Measurements from ENCODE around the gene AATK.
A peak's percentile ranks its signal among the peaks of the same experiment; 100 is the strongest.

AATK gene

DNA sequence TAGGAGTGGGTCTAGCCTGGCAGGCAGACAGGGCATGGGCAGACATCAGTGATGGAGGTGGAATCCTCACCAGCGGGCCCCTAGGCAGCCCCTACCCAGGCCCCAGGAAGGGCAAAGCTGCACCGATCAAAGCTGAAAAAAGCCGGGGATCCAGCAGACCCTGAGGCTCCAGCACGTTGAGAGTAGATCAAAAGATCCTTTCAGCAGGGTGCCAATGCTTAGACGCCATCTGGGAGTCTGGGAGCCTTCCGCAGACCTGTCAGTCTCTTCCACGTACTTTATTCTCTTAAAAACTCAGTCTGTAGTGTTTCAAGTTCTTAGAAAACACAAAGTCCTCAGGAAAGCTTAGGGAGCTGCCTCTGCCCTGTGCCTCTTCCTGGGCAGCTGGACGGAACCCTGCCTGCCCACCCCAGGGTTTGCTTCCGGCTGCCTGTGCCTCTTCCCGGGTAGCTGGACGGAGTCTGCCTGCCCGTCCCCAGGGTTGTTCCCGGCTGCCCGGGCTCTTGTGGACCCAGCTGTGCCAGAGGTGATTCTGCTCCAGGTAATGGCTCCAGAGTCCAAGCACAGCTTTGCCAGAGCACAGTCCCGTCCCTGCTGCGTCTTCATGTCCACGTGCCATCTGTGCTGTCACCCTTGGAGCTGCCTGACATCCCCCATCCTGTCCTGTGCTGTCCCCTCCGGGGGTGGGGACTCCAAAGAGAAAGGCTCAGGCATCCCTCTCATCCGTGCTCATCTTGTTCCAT is 51.5 kb downstream of the AATK start:
- no peak for DNase-seq (ENCODE audit: low spot score)

DNA sequence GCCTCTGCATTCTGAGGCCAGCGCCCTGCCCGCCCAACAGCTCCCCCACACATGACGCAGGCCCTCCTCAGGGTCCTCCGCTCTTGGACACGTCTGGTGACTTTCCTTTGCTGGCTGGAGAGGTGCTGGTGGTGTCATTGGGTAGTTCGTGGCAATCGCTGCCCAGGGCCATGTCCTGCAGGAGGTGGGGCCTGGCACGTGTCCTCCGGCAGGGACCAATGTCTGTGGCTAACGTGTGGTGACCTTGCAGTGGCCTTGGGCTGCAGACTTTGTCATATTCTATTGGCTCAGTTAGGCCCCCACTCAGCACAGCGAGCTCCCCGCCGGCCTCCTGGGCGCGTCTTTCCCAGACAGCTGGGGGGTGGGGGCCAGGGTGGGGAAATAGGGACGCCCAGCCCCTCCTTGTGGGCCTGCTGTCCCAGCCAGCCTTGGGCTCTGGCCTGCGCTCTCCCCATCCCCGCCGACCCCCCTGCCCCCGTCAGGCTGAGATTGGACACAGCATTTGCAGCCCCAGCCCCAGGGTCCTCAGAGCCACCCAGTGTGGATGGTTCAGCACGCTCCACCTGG is 52.8 kb downstream of the AATK start:
- DNase-seq (ENCODE audit: low spot score): no peak

DNA sequence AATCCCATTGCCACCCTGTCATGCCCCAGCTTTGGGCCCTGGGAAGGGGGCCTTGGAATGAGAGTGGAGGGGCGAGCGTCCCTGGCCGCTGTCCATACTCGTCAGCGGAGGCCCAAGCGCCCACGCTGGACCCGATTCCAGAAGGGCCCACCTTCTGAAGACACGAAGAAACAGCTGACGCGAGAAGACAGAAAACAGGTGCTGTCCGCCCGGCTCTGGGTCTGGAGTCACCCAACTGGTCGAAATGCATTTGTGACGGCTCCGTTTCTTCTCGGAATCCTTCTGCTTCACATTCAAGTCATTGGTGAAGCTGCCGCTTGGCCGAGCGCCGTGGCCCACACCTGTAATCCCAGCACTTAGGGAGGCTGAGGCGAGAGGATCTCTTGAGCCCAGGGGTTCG is 53.6 kb downstream of the AATK start:
- DNase-seq (ENCODE audit: low spot score): no peak

DNA sequence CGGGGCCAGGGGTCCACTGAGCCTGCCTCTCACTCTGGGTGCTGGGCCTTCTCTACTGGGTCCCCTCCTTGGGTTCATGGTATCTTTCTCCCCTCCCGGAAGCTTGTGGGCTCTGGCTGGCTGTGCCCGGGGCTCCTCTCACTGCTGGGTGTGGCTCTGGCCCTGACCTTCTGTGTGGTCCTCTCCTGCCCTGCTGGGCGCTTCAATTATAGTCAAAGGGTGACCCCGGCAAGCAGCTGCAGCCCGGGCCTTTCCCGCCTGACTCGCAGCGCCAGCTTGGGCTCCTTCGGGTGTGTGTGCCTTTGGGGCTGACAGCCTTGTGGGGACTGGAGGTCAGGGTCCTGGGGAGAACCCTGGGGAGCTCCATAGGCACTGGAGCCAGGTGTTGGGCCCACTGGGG is 55.0 kb downstream of the AATK start:
- no peak for DNase-seq (ENCODE audit: low spot score)

DNA sequence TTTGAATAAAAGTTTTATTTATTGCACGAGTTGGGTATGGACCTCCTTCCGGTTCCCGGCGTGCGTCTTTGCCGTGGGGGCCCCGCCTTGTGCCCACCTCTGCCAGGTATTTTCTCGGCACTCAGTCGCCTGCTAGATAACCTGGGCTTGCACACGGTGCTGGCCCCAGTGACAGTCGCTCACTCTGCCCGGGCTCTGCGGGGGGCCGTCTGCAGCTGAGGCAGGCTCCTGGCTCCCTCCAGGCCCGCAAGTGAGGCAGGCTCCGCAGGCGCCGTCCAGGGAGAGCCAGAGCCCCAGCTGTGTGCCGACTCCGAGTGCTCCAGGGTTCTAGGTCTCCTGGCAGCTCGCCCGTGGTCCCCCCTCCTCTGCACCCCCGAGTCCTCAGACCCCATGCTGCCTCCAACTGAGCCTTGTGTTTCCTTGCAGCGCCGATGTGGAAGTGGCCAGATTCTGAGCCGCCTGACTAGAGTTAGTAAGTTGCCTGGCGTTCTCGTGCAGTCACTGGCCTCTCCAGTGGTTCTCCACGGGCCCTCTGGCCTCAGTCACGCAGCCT is 55.5 kb downstream of the AATK start:
- no peak for DNase-seq (ENCODE audit: low spot score)

DNA sequence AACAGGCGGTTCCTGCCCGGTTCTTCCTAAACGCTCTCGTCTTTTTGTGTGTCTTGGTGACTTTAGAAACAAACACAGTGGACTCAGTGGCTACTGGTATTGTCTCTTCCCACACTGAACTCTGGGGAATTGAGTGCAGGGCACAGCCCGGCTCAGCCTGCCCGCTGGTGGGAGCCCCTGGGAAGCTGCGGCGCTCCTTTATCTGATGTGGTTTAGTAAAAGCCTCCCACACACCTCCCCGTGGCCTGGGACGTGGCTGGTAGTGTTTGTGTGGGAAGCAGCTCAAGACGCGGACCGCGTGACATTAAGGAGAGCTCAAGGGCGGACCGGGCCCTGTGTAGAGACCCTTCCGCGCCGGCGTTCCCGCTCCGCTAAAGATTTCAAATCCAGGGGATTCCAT is 56.1 kb downstream of the AATK start:
- DNase-seq (ENCODE audit: low spot score): no peak

DNA sequence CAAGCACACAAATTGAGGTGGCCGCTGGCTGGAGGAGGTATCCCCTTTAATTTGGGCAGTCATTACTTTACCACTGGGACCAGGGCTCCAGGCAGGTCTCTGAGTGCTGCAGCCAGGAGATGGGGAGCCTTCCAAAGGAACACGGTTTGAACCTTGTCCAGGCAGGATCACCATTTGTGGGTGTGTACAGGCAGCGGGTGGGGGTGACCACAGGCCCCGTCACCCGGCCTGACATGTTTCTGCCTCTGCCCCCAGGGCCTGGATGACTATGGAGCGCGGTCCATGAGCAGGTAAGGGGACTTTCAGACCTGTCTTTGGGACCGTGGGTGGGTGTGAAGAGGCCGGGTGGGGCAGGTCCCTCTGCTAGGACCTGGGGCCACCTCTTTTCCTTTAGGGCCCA is 57.8 kb downstream of the AATK start:
- DNase-seq (ENCODE audit: low spot score): no peak

DNA sequence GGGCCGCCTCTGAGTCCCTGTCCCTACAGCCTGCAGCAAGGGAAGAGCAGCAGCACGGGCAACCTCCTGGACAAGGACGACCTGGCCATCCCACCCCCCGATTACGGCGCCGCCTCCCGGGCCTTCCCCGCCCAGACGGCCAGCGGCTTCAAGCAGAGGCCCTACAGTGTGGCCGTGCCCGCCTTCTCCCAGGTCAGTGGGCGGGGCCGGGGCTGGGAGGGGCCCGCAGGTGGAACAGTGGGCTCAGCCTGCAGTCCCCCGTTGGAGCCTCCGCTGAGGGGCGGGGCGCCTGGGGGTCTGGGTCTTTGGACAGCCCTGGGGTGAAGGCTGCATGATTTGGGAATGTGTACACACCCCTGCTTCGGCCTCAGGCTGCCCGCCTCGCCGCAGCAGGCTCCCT is 59.3 kb downstream of the AATK start:
- no peak for DNase-seq (ENCODE audit: low spot score)

DNA sequence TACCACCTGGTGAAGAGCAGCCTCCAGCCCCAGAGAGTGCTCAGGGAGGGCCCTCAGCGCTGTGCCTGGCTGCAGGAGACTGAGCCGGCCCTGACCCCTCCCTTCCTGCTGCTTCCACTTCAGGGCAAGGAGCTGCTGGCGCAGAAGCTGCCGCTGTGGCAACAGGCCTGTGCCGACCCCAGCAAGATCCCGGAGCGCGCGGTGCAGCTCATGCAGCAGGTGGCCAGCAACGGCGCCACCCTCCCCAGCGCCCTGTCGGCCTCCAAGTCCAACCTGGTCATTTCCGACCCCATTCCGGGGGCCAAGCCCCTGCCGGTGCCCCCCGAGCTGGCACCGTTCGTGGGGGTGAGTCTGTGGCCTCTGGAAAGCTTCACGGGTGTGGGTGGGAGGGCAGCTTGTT is 62.6 kb downstream of the AATK start:
- DNase-seq (ENCODE audit: low spot score): no peak

DNA sequence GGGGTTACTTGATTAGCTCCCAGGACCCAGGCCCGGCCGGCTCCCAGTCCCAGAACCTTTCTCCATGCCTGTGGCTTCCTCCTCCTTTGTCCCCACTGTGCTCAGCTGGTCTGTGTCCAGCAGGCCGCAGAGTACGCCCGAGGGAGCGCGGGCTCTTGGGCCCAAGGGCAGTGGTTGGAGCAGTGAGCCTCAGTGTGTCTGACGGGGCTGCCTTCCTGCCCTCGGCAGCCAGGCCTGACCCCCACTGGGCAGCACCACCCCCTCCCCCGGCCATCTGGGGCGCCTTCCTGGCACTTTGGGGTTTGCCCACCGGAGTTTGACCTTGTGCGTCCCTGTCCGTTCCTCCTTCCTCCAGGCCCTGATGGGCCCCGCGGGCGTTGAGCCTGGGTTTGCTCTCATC is 63.2 kb downstream of the AATK start:
- DNase-seq (ENCODE audit: low spot score): no peak

DNA sequence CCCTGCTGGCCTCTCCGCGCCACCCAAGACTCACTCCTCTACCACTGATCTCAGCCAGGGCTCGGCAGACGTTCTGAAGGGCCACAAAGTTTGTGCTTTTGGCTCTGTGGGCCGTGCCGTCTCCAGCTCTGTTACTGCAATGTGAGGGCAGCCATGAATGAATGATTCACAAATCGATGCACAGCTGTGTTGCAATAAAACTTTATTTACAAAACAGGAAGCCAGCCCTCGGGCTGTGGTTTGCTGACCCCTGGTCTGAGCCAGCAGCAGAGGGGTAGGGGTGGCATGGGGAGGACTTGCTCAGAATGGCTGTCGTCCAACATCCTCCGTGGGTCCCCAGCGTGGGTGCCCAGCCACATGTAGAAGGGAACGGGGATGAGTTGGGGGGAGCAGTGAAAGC is 63.7 kb downstream of the AATK start:
- no peak for DNase-seq (ENCODE audit: low spot score)

DNA sequence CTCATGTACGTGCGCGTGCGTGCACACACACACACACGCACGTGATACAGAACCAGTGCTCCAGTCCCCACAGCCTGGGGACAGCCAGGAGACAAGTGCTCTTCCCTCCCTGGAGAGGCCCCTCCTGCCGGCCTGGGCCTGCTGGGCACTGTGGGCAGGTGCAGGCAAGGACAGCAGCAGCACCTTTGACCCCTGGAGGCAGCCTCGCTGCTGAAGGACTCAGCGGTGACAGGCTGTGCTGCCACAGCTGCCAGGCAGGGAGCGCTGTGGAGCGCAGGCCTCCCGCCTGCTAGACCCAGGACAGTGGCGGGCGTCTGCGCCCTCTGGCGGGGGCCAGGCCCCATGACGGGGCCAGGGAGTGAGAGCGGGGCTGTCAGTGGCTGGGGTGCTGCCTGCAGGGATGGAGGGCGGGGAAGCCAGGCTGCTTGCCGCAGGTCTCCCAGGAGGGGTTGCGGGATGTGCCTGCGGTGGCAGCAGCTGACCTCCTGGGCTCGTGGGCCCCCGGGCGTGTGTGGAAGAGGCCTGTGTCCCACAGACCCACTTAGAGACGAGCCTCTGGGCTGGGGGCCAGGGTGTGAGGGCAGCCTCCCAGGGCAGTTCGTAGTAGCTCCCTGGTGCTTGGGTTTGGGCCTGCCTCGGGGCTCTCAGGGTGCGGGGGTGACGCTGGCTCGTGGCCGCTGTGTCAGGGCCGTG is 64.3 kb downstream of the AATK start:
- DNase-seq (ENCODE audit: low spot score): peak; percentile 86

DNA sequence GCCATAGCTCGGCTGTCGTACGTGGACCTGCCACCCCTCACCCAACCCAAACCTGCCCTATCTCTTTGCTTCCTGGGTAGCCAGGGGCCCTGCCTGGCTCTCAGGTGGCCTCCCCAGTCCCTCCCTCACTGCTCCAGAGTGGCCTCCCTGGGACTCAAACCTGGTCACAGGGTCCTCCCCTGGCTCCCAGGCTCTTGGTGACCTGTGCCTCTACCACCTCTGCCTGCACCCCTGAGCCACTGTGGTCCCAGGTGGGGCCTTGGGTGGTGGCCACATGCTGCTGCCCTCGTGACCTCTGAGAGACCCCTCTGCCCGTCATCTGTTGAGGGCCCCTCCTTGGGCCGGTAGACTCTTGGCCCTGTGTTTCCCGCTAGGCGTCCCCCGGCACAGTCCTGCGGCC is 65.4 kb downstream of the AATK start:
- DNase-seq (ENCODE audit: low spot score): no peak

DNA sequence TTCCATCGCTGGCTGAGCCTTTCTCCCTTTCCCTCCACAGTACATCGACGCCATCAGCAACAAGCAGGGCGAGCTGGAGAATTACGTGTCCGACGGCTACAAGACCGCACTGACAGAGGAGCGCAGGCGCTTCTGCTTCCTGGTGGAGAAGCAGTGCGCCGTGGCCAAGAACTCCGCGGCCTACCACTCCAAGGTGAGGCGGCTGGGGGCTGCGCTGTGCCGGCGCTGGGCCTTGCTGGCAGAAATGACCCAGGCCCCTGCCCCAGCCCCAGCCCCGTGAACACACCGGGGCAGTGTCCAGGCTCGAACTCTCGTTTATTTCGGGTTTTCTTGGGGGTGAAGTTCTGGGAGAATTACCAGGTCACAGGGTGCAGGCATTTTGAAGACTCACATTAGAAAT is 66.1 kb downstream of the AATK start:
- DNase-seq (ENCODE audit: low spot score): no peak

DNA sequence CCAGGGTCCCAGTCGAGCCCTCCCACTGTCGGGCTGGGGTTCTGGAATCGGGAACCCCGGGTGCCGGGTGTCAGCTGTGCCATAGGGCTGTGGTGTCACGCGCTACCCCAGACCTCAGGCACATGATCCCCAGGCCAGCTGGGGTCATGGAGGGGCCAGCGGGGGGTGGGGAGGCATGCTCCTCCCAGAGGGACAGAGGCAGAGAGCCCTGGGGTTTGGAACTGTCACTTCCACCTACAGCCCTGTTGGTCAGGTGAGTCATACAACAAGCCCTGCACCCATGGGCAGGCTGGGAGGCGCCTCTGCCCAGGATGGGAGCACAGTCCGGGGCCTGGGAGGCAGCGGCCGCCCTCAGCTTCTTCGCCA is 68.1 kb downstream of the AATK start:
- no peak for DNase-seq (ENCODE audit: low spot score)

DNA sequence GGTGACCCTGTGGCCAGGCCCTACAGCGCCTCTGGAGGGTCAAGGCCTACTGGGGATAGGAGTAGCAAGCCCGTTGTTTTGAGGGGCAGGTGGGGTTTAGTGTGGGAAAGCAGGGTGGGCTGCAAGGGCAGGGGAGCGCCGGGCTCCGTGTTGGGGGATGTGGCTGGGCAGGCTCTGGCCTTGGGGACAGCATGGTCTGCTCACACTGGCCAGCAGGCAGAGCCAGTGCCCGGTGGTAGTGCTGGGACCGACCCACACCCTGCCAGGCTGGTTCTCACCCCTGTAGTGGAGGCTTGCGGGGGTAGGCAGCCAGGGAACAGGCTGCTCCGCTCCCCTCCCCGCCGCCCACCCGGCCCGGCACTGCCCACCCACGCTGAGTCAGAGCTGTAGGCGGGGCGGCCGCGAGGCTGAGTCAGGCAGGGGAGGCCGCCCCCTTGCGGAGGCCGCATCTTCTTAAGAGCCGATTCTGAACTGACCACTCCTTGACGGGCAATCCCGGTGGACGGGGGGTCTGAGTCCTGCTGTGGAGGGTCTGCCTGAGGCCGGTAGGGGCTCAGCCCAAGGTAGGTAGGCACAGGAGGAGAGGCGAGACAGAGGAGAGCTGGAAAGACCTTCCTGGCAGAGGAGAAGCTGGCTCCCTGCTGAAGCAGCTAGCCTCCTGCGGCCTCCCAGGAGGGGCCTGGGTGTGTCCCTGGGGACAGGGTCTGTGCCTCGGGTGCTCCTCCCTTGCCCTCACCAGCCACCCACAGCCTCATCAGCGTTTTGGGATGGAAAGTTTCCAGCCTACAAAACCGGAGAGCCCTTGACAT is 68.7 kb downstream of the AATK start:
- no peak for DNase-seq (ENCODE audit: low spot score)

DNA sequence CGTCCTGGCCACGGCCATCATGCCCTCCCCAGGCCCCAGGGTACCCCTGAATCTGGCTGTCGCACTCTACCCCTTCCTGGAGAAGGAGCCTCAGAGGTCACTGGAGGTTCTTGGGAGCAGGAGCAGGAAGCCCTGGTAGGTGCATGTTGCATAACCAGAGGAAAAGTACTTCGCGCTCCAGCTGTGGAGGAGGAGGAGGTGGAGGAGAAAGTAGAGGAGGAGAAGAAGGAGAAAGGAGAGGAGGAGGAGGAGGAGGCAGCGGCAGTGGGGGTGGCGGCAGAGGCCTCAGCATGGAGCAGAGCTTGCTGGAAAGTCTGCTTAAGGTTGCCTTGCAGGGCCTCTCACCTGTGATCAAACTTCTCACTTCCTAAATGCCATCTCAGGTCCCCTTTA is 69.3 kb downstream of the AATK start:
- DNase-seq (ENCODE audit: low spot score): no peak

DNA sequence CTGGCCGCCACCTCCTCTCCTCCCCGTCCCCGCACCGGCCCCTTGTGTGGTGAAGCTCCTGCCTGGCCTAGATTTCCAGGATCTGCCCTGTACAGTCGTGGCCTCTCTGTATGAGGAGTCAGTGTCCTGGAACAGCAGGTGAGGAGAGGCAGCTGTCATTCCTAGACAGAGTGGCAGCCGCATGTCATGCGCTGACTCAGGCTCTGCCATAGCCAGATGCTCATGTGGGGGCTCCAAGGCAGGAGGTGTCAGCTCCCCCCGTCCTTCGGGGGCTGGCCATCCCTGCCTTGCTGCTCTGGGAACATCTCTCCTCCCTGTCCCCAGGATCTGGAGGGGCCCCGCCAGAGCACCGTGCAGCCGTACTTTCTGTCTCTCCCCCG is 70.6 kb downstream of the AATK start:
- DNase-seq (ENCODE audit: low spot score): no peak

DNA sequence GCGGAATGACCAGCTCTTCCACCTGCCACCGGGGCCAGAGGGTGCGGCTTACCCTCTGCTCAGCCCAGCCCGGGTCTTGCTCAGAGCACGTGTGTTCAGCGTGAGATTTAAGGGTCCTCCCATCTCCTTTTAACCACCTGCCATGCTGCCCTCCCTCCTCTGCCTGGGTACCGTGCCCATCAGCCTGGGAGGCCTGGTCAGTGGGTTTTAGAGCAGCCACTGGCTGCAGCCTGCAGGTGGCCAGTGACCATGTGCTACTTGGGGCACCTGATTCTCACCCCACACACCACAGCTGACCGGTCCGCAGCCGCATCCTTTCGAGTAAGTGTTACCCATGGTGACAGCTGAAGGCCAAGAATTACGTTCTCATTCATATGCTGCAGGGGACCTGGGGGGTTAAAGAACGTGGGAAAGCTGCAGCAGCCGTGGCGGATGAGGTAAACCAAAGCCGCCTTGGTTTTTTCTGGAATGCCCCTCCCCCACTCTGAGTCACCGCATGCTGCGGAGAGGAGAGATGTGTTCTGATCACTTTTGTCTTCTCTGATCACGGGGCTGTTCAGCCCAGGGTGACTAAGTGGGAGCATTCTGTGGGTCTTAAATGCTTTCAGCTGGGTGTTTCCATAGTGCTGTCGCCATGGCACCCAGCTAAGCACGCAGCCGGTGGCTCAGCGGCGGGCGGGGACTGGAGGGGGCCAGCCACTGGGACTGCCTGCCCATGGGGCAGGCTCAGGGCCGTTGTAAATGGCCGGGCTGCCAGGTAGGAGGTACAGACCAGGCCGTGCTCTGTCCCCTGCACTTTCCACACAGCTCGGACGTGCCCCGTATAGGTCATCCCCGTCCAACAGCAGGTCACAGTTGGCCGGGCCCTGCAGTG is 71.3 kb downstream of the AATK start:
- peak; percentile 89 for DNase-seq (ENCODE audit: low spot score)

DNA sequence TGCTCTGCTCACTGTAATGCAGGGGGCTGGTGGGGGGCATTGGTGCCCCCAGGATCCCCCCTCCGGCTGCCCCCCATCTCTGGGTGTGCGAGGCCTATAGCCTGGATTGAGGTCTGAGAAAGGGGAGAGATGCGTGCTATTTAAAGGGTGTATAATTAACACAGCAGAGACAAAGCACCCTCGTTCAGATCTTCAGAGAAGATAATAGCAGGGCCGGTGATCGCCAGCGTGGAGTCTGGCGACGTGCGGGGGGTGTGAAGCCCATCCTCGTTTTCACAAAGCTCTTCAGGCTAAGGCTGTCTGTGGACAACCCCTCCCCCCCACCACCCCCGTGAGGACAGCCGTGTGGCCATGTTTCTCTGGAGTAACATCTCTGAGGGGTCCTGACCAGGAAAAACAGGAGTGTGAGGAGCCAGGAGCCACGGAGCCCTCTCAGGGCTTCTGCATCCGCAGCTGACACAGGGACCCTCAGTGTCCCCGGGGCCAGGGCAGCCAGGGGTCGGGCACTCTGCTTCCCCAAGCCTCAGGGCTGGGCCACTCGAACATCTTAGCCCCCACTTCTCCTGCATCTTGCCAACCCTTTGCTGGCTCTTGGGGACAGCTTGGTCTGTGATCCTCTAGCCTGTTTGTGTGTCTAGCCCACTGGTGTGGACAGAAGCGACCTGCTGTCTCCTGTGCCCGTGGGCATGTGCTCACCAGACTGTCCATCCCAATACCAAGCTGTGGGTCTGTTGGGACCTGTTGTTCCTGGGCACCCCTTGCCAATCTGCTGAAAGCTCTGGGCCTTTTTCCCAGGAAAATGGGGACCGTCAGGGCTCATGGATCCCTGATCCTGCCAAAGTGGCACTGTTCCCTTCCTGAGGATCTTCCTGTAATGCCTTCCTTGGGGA is 72.2 kb downstream of the AATK start:
- no peak for DNase-seq (ENCODE audit: low spot score)

Data from CD4-positive, alpha-beta T cell treated with Interleukin-6 at 100 ng/mL for 8 hours (primary cell).